ENCODE results near the gene CLDN3. TPM values are rescaled to one million over a fixed set of nuclear protein-coding genes. Genes with fewer than 3 reads are reported as not detected.
A peak's percentile ranks its signal among the peaks of the same experiment; 100 is the strongest.

The CLDN3 gene
- total and polyA plus RNA-seq, 9 of the 15 experiments (the other 6 are each of a cell fraction or from before 2014, with no cell fraction given), result 0.29 TPM; not detected in 8

GRCh38 chr7:73811760-73812168 is 41.7 kb upstream of the CLDN3 start (continued):
- TF ChIP-seq, protein P1, sequence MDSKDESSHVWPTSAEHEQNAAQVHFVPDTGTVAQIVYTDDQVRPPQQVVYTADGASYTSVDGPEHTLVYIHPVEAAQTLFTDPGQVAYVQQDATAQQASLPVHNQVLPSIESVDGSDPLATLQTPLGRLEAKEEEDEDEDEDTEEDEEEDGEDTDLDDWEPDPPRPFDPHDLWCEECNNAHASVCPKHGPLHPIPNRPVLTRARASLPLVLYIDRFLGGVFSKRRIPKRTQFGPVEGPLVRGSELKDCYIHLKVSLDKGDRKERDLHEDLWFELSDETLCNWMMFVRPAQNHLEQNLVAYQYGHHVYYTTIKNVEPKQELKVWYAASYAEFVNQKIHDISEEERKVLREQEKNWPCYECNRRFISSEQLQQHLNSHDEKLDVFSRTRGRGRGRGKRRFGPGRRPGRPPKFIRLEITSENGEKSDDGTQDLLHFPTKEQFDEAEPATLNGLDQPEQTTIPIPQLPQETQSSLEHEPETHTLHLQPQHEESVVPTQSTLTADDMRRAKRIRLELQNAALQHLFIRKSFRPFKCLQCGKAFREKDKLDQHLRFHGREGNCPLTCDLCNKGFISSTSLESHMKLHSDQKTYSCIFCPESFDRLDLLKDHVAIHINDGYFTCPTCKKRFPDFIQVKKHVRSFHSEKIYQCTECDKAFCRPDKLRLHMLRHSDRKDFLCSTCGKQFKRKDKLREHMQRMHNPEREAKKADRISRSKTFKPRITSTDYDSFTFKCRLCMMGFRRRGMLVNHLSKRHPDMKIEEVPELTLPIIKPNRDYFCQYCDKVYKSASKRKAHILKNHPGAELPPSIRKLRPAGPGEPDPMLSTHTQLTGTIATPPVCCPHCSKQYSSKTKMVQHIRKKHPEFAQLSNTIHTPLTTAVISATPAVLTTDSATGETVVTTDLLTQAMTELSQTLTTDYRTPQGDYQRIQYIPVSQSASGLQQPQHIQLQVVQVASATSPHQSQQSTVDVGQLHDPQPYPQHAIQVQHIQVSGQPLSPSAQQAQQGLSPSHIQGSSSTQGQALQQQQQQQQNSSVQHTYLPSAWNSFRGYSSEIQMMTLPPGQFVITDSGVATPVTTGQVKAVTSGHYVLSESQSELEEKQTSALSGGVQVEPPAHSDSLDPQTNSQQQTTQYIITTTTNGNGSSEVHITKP (IDR thresholded peaks at IDR 0.05; ENCODE audit: partially characterized antibody), result peak; percentile 19
- TF ChIP-seq ZNF561 (CRISPR knock-in tag; conservative IDR thresholded peaks at IDR 0.05), result no peak
- TF ChIP-seq ZFP30 (CRISPR knock-in tag; IDR thresholded peaks at IDR 0.05; ENCODE audit: borderline replicate concordance), result no peak
- no peak for TF ChIP-seq NR0B1 (IDR thresholded peaks at IDR 0.05; ENCODE audit: partially characterized antibody)
- TF ChIP-seq HDAC2 (IDR thresholded peaks at IDR 0.05), result no peak
- no peak for TF ChIP-seq PTRF (tag; IDR thresholded peaks at IDR 0.05)
- no peak for TF ChIP-seq POLR2A (conservative IDR thresholded peaks at IDR 0.05)
- no peak for TF ChIP-seq BRCA1 (IDR thresholded peaks at IDR 0.05)
- no peak for TF ChIP-seq BRCA1 (CRISPR knock-in tag; IDR thresholded peaks at IDR 0.05)
- TF ChIP-seq CEBPB (tag; IDR thresholded peaks at IDR 0.05), result no peak
- TF ChIP-seq STAT5A (IDR thresholded peaks at IDR 0.05; ENCODE audit: borderline replicate concordance, low read length), result no peak
- TF ChIP-seq ZNF354B (CRISPR knock-in tag; IDR thresholded peaks at IDR 0.05), result no peak
- no peak for TF ChIP-seq BCL6 (CRISPR knock-in tag; IDR thresholded peaks at IDR 0.05)
- no peak for TF ChIP-seq ZNF589 (CRISPR knock-in tag; IDR thresholded peaks at IDR 0.05; ENCODE audit: low read depth)
- no peak for TF ChIP-seq IFI16 (CRISPR knock-in tag; IDR thresholded peaks at IDR 0.05)
- no peak for TF ChIP-seq ZNF512 (tag; IDR thresholded peaks at IDR 0.05)
- no peak for TF ChIP-seq ZNF41 (CRISPR knock-in tag; conservative IDR thresholded peaks at IDR 0.05)
- TF ChIP-seq, protein P2, sequence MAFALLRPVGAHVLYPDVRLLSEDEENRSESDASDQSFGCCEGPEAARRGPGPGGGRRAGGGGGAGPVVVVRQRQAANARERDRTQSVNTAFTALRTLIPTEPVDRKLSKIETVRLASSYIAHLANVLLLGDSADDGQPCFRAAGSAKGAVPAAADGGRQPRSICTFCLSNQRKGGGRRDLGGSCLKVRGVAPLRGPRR (CRISPR knock-in tag; IDR thresholded peaks at IDR 0.05), result no peak
- no peak for TF ChIP-seq NEUROD1 (IDR thresholded peaks at IDR 0.05; ENCODE audit: borderline replicate concordance, low read depth, low read length, partially characterized antibody)
- no peak for TF ChIP-seq ZNF165 (CRISPR knock-in tag; IDR thresholded peaks at IDR 0.05; ENCODE audit: borderline replicate concordance)
- 0 out of 2 replicates have a peak, but pooled peaks have one; percentile 14 for TF ChIP-seq MTA1 (IDR thresholded peaks at IDR 0.05; ENCODE audit: borderline replicate concordance)
- TF ChIP-seq ZNF143 (CRISPR knock-in tag; IDR thresholded peaks at IDR 0.05), result no peak
- no peak for TF ChIP-seq CHD4 (IDR thresholded peaks at IDR 0.05; ENCODE audit: insufficient read depth, insufficient replicate concordance, low read depth, low read length, poor library complexity, severe bottlenecking)
